SU-DHL-6 (cell line): ENCODE results near the gene IRF2BP1.
"Not testable (repeated sequence)": the region's sequence is repeated elsewhere in the genome, so short reads cannot be mapped to it uniquely, and the experiment has no call there.

Experiments used
- H2AFZ ChIP-seq: fragments of 200-600 bp; sonication (generic); 2 replicates; pipeline ENCODE4 v1.6.1; 2014; ENCODE audit warnings: low read depth, mild to moderate bottlenecking, moderate library complexity, mixed read lengths, antibody characterized with exemption, low read length; ENCODE audit not compliant: severe bottlenecking
- H3F3A ChIP-seq: fragments of 200-600 bp; shearing (Covaris generic); 2 replicates; pipeline ENCODE4 v1.6.0; 2016; ENCODE audit warnings: antibody characterized with exemption, mild to moderate bottlenecking; ENCODE audit not compliant: insufficient read depth
- H3K27ac ChIP-seq: fragments of 200-600 bp; sonication (generic); 2 replicates; pipeline ENCODE4 v1.5.1; 2016; ENCODE audit warnings: low read depth, mild to moderate bottlenecking, low read length, moderate library complexity, mixed read lengths
- H3K27me3 ChIP-seq: fragments of 200-600 bp; sonication (generic), shearing (Covaris generic); 2 replicates; pipeline ENCODE4 v1.6.0; 2014; ENCODE audit warnings: mild to moderate bottlenecking, low read length
- H3K36me3 ChIP-seq: fragments of 200-600 bp; sonication (generic); 2 replicates; pipeline ENCODE4 v1.6.1; 2014; ENCODE audit warnings: mild to moderate bottlenecking, low read length, mixed read lengths
- H3K4me2 ChIP-seq: fragments of 300-600, 200-600 bp; shearing (Covaris generic), sonication (generic); 2 replicates; pipeline ENCODE4 v1.6.0; 2014; ENCODE audit warnings: low read length, low read depth, mild to moderate bottlenecking; ENCODE audit not compliant: poor library complexity, severe bottlenecking
- H3K4me3 ChIP-seq: fragments of 200-600 bp; sonication (generic); 2 replicates; pipeline ENCODE4 v1.5.1; 2014; ENCODE audit warnings: antibody characterized with exemption, low read length, mild to moderate bottlenecking, mixed read lengths; ENCODE audit not compliant: insufficient read depth, poor library complexity, severe bottlenecking
- H3K79me2 ChIP-seq: fragments of 200-600 bp; sonication (generic); 2 replicates; pipeline ENCODE4 v1.6.1; 2014; ENCODE audit warnings: mild to moderate bottlenecking, low read length, moderate library complexity; ENCODE audit not compliant: insufficient read depth
- H3K9ac ChIP-seq: fragments of 200-600 bp; sonication (generic); 2 replicates; pipeline ENCODE4 v1.7.0; 2014; ENCODE audit warnings: mild to moderate bottlenecking, low read length
- H3K9me2 ChIP-seq: fragments of 200-600 bp; sonication (generic); replicated peaks from 2 replicates; pipeline ENCODE4 v1.6.1; 2014; ENCODE audit warnings: low read length; ENCODE audit not compliant: insufficient read depth
- H3K9me3 ChIP-seq: fragments of 200-600 bp; sonication (generic); 2 replicates; pipeline ENCODE4 v1.6.1; 2014; ENCODE audit warnings: low read length, mixed read lengths; ENCODE audit not compliant: insufficient read depth
- H4K20me1 ChIP-seq: fragments of 200-600 bp; sonication (generic); 2 replicates; pipeline ENCODE4 v1.6.1; 2014; ENCODE audit warnings: low read depth, mild to moderate bottlenecking, antibody characterized with exemption, low read length, moderate library complexity, mixed read lengths
- CTCF ChIP-seq: fragments of 200-600 bp; sonication (generic); IDR thresholded peaks from one replicate; pipeline ENCODE4 v1.5.1; 2017; ENCODE audit warnings: antibody characterized with exemption, mild to moderate bottlenecking, low read length, moderate library complexity; ENCODE audit not compliant: insufficient read depth, poor library complexity, severe bottlenecking
- EZH2phosphoT487 ChIP-seq: fragments of 200-600 bp; sonication (generic), shearing (Covaris generic); conservative IDR thresholded peaks from 2 replicates; pipeline ENCODE4 v1.6.1; 2018; ENCODE audit warnings: mild to moderate bottlenecking, antibody characterized with exemption, low read length, moderate library complexity, mixed read lengths

IRF2BP1 gene

DNA sequence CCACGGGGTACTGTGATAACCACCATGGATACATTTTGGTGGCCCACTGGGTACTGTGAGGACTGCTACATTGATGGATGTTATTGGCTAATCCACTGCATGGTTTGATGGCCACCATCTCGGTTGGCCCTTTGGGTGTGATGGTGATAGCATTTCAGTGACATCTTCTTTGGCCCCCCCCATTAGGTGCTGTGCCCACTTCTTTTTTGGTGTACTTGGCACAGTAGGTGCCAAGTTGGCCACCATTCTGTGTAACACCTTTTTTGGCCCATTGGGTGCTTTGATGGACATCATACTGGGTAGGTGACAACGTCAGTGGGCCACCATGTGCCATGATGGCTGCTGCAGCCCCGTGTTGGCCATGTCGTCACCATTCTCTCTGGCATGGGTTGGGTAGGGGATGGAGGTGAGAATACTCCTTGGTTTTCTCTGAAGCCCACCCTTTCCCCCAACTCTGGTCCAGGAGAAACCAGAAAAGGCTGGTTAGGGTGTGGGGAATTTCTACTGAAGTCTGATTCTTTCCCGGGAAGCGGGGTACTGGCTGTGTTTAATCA lies 12.6 kb downstream of the IRF2BP1 start:
- Histone ChIP-seq H3K27me3 (no peaks in the 10 kb centered on the region), H3K79me2 (no peaks in the 10 kb centered on the region), H4K20me1 (no peaks in the 10 kb centered on the region), H3K4me2 (no peak overlapping the region), H3F3A (no peaks in the 10 kb centered on the region), H3K9ac (no peak overlapping the region), H3K9me3 (no peaks in the 10 kb centered on the region), H3K9me2 (no peaks in the 10 kb centered on the region), H3K36me3 (no peaks in the 10 kb centered on the region), H3K27ac (no peak overlapping the region), H3K4me3 (no peak overlapping the region), H2AFZ (no peak overlapping the region)
- no peak for TF ChIP-seq EZH2phosphoT487

GRCh38 chr19:45872095-45872919 lies 13.6 kb downstream of the IRF2BP1 start:
- Histone ChIP-seq H3K79me2 (no peaks in the 10 kb centered on the region), H3K4me2 (no peak overlapping the region), H2AFZ (no peak overlapping the region), H3K9me3 (no peaks in the 10 kb centered on the region), H3K9ac (no peak overlapping the region), H4K20me1 (no peaks in the 10 kb centered on the region), H3K36me3 (no peaks in the 10 kb centered on the region), H3K4me3 (no peak overlapping the region), H3K9me2 (no peaks in the 10 kb centered on the region), H3F3A (no peaks in the 10 kb centered on the region), H3K27me3 (no peaks in the 10 kb centered on the region), H3K27ac (no peak overlapping the region)
- TF ChIP-seq EZH2phosphoT487 (no peak), CTCF (no peak)

DNA sequence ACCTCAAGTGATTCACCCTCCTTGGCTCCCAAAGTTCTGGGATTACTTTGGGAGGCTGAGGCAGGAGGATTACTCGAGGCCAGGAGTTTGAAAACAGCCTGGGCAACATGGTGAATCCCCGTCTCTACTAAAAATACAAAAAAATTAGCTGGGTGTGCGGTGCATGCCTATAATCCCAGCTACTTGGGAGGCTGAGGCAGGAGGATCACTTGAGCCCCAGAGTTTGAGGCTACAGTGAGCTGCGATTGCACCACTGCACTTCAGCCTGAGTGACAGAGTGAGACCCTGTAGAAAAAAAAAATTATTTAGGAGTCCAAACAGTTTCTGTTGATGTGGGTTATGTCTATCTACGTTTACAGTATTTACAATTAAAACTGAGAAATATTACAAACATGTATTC lies 15.1 kb downstream of the IRF2BP1 start:
- Histone ChIP-seq H3K79me2 (no peaks in the 10 kb centered on the region), H4K20me1 (no peaks in the 10 kb centered on the region), H3K9me3 (no peaks in the 10 kb centered on the region), H3F3A (no peaks in the 10 kb centered on the region), H3K4me3 (no peak overlapping the region), H3K36me3 (no peaks in the 10 kb centered on the region), H2AFZ (no peak overlapping the region), H3K9me2 (no peaks in the 10 kb centered on the region), H3K27me3 (no peaks in the 10 kb centered on the region), H3K9ac (no peak overlapping the region), H3K27ac (no peak overlapping the region), H3K4me2 (no peak overlapping the region)
- no peak for TF ChIP-seq EZH2phosphoT487
- TF ChIP-seq CTCF, result no peak

DNA sequence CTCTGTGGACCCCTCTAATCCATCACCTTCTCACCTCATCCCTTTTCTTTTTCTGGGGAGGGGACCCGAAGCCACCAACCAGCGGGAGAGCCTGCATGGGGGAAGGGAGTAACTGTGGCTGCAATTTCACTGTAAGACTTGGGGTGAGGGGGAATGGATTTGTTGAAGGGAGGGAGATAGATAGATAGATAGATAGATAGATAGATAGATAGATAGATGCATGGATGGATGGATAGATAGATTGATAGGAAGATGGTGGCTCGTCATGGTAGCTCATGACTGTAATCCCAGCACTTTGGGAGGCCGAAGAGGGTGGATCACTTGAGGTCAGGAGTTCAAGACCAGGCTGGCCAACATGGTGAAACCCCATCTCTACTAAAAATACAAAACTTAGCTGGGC lies 18.7 kb downstream of the IRF2BP1 start:
- H3K9ac ChIP-seq, H4K20me1 ChIP-seq, H3K9me3 ChIP-seq, H3K27ac ChIP-seq, H2AFZ ChIP-seq, H3K4me3 ChIP-seq, H3K79me2 ChIP-seq, H3F3A ChIP-seq, H3K4me2 ChIP-seq, H3K27me3 ChIP-seq, H3K36me3 ChIP-seq, H3K9me2 ChIP-seq: not testable (repeated sequence)
